ENCODE data around the gene TGIF1. TPM values are rescaled to one million over a fixed set of nuclear protein-coding genes. Genes with fewer than 3 reads are reported as not detected.
"Not testable (repeated sequence)": the region's sequence is repeated elsewhere in the genome, so short reads cannot be mapped to it uniquely, and the experiment has no call there.

TGIF1 gene
- total RNA-seq, 4 donors from 2014 or later = 87.5 to 114 (median 106) TPM

- intact Hi-C loops (cut with DNase I; ENCODE audit: low total_unique reads) = no loop called here
- WGBS, 2 donors = 95 to 96% methylated on average over 3 of the region's 3 CpGs
- no peak overlapping the region for H3K4me3 ChIP-seq (ENCODE audit: low read depth, poor library complexity, severe bottlenecking)
- TF ChIP-seq CTCF (IDR thresholded peaks at IDR 0.05) (no peak), POLR2A (IDR thresholded peaks at IDR 0.05) (no peak)
- DNase-seq (ENCODE audit: low spot score in 2 of 2) = no peak
Measured at GRCh38 chr18:3408107-3408506, 41.9 kb upstream of the TGIF1 start.

- TF ChIP-seq POLR2A (IDR thresholded peaks at IDR 0.05) (no peak), CTCF (IDR thresholded peaks at IDR 0.05) (no peak)
- no peak for DNase-seq (ENCODE audit: low spot score in 2 of 2)
- intact Hi-C loops (cut with DNase I; ENCODE audit: low total_unique reads) = no loop called here
- H3K4me3 ChIP-seq (ENCODE audit: low read depth, poor library complexity, severe bottlenecking) = no peak overlapping the region
- 86 to 89% methylated on average over 7 of the region's 7 CpGs for WGBS, 2 donors
Measured at GRCh38 chr18:3409811-3410210, 40.2 kb upstream of the TGIF1 start.

- no peak for TF ChIP-seq POLR2A (IDR thresholded peaks at IDR 0.05)
- no peak for TF ChIP-seq CTCF (IDR thresholded peaks at IDR 0.05)
- no peak overlapping the region for H3K4me3 ChIP-seq (ENCODE audit: low read depth, poor library complexity, severe bottlenecking)
- 87 to 93% methylated on average over 3 of the region's 3 CpGs for WGBS, 2 donors
- no peak for DNase-seq (ENCODE audit: low spot score in 2 of 2)
- intact Hi-C loops (cut with DNase I; ENCODE audit: low total_unique reads) = no loop called here
Measured at GRCh38 chr18:3410273-3410672, 39.7 kb upstream of the TGIF1 start.

GRCh38 chr18:3410876-3411275 is 39.1 kb upstream of the TGIF1 start:
- DNase-seq (ENCODE audit: low spot score in 2 of 2); H3K4me3 ChIP-seq (ENCODE audit: low read depth, poor library complexity, severe bottlenecking); intact Hi-C loops (cut with DNase I; ENCODE audit: low total_unique reads): not testable (repeated sequence)
- WGBS, 2 donors = 63 to 94% methylated on average over 3 of the region's 3 CpGs

- 57 to 77% methylated on average over 3 of the region's 3 CpGs for WGBS, 2 donors
- no peak for TF ChIP-seq POLR2A (IDR thresholded peaks at IDR 0.05)
- TF ChIP-seq CTCF (IDR thresholded peaks at IDR 0.05) = no peak
- no peak for DNase-seq (ENCODE audit: low spot score in 2 of 2)
- intact Hi-C loops (cut with DNase I; ENCODE audit: low total_unique reads) = no loop called here
- no peak overlapping the region for H3K4me3 ChIP-seq (ENCODE audit: low read depth, poor library complexity, severe bottlenecking)
Measured at GRCh38 chr18:3411327-3411726, 38.6 kb upstream of the TGIF1 start.

- DNase-seq (ENCODE audit: low spot score in 2 of 2) = no peak
- 28 to 32% methylated on average over 28 of the region's 28 CpGs for WGBS, 2 donors
- TF ChIP-seq CTCF (IDR thresholded peaks at IDR 0.05) = no peak
- no peak for TF ChIP-seq POLR2A (IDR thresholded peaks at IDR 0.05)
- H3K4me3 ChIP-seq (ENCODE audit: low read depth, poor library complexity, severe bottlenecking) = no peak overlapping the region
- intact Hi-C loops (cut with DNase I; ENCODE audit: low total_unique reads) = no loop called here
Measured at GRCh38 chr18:3411854-3412268, 38.1 kb upstream of the TGIF1 start.

GRCh38 chr18:3412528-3412927 is 37.4 kb upstream of the TGIF1 start:
- peak in 1 of 2 donors; percentile 37 for DNase-seq (ENCODE audit: low spot score in 2 of 2)
- intact Hi-C loops (cut with DNase I; ENCODE audit: low total_unique reads); H3K4me3 ChIP-seq (ENCODE audit: low read depth, poor library complexity, severe bottlenecking): not testable (repeated sequence)
- WGBS, 2 donors = 41 to 45% methylated on average over 9 of the region's 9 CpGs

Data from lower leg skin (tissue), 4 donors.